ENCODE results near the gene SMIM1. TPM values are rescaled to one million over a fixed set of nuclear protein-coding genes. Genes with fewer than 3 reads are reported as not detected.

SMIM1 gene
- polyA plus RNA-seq, 1 donor (not counting 4 experiments of a cell fraction or from before 2014, with no cell fraction given): 0.79 TPM

DNA sequence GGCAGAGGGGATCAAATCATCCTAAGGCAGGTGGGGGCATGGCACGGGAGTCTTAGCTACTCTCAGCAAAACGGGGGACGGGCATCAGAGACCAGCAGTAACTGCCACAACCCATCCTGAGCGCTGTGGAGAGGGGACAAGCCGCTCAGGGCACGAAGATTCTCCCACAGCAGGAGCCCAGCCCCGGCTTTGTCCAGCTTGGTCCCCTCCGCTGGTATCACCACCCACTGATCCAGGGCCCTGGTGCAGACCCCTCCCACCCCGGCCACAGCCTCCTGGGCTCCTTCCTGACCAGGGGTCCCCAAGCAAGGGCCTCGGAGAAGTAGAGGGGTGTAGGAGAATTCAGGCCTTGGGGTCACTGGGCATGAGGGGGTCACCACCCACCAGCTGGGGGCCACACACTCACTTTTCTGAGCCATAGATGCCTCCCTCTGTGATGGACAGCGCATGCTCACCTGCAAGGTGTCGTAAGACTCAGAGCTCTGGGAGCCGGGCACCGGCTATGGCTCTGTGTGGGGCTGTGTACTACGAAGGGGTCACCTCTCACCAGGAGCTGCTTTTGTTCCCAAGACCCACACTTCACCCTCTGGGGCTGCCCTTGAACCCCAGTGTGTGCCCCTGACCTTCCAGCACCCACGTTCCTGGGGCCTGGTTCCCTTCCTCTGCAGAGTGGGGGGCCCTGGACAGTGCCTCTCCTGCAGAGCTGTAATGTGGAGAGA, 2.3 kb upstream of the SMIM1 start:
- TF ChIP-seq, protein P1, sequence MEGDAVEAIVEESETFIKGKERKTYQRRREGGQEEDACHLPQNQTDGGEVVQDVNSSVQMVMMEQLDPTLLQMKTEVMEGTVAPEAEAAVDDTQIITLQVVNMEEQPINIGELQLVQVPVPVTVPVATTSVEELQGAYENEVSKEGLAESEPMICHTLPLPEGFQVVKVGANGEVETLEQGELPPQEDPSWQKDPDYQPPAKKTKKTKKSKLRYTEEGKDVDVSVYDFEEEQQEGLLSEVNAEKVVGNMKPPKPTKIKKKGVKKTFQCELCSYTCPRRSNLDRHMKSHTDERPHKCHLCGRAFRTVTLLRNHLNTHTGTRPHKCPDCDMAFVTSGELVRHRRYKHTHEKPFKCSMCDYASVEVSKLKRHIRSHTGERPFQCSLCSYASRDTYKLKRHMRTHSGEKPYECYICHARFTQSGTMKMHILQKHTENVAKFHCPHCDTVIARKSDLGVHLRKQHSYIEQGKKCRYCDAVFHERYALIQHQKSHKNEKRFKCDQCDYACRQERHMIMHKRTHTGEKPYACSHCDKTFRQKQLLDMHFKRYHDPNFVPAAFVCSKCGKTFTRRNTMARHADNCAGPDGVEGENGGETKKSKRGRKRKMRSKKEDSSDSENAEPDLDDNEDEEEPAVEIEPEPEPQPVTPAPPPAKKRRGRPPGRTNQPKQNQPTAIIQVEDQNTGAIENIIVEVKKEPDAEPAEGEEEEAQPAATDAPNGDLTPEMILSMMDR (optimal IDR thresholded peaks at IDR 0.05 in 1 of 3, IDR thresholded peaks at IDR 0.05 in 1 of 3, conservative IDR thresholded peaks at IDR 0.05 in 1 of 3; ENCODE audit: extremely low read depth in 1 of 3, insufficient read depth in 2 of 3, low read length in 3 of 3): no peak
- TF ChIP-seq EZH2 (IDR thresholded peaks at IDR 0.05; ENCODE audit: low read length): no peak
- H4K20me1 ChIP-seq (ENCODE audit: control insufficient read depth, extremely low read depth, insufficient read depth, low read length): no peaks in the 10 kb centered on the region
- dilution Hi-C loops (cut with MboI; ENCODE audit: extremely low pct_ligation_motif_present, low sequenced_read_pairs): no loop called here
- no peaks in the 10 kb centered on the region for H3K79me2 ChIP-seq (ENCODE audit: control insufficient read depth, insufficient read depth, low read length)
- FAIRE-seq (no peak), DNase-seq (ENCODE audit: low read depth, low spot score) (no peak)
- no peak overlapping the region for H3K4me2 ChIP-seq (ENCODE audit: control insufficient read depth, extremely low read depth, insufficient read depth, low read depth, low read length)
- H3K9me3 ChIP-seq (ENCODE audit: control insufficient read depth, low read depth, low read length): no peaks in the 10 kb centered on the region
- no peak overlapping the region for H3K4me3 ChIP-seq (ENCODE audit: control insufficient read depth in 2 of 3, extremely low read depth in 1 of 3, insufficient read depth in 2 of 3, low read depth in 1 of 3, low read length in 3 of 3)
- H3K36me3 ChIP-seq (ENCODE audit: control insufficient read depth in 2 of 2, extremely low read depth in 1 of 2, insufficient read depth in 2 of 2, low read length in 2 of 2): no peaks in the 10 kb centered on the region
- H2AFZ ChIP-seq (ENCODE audit: control insufficient read depth, low read length): no peak overlapping the region
- H3K27ac ChIP-seq (ENCODE audit: control insufficient read depth, insufficient read depth, low read length): no peak overlapping the region
- H3K4me1 ChIP-seq (ENCODE audit: control insufficient read depth, extremely low read depth, insufficient read depth, low read length): peaks cover 5% of the 10 kb centered on the region
- H3K27me3 ChIP-seq (ENCODE audit: control insufficient read depth, extremely low read depth, insufficient read depth, low read length): no peaks in the 10 kb centered on the region
- no peaks in the 10 kb centered on the region for H3K9me1 ChIP-seq (ENCODE audit: control insufficient read depth, extremely low read depth, insufficient read depth, low read length)
- H3K9ac ChIP-seq (ENCODE audit: control insufficient read depth, extremely low read depth, insufficient read depth, low read length): no peak overlapping the region

DNA sequence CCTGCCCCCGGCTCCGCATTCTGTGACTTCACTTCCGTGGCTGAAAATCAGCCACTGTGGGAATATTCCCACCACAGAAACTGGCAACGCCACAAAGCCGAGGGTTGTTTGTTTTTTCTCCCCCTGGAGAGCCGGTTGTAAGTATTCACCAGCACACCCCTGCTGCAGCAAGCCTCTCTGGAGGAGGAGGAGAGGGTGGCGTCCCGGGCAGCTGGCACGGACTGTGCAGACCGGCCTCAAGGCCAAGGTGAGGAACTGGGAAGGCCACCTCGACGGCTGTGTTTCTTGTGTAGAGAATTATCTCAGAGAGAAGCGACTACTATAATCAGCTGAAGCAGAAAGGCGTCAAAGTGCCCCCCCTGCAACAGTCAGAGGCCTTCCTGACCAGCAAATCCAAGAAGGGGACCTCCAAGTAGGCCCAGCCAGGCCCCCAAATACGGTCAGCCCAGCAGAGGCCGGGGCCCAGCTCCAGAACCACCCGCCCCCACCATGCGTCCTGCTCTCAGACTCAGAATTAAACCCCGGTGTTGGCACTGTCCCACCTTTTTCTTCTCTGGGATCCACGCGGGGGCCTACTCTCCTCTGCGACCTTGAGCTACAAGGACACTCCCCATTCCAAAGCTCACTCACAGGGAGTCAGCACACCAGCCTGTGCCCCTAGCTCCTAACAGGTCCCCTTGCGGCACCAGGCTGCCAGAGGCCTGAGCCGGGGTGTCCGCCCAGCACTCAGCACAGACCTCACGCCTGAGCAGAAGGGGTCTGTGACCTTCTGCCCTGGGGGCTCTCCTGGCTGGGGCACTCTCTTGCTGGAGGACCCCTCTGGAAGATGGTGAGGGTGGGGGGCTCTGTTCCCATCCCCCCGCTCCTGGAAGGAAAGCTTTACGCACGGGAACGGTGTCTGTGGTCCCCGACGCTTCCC, 1.2 kb upstream of the SMIM1 start:
- TF ChIP-seq, protein P1 (optimal IDR thresholded peaks at IDR 0.05 in 1 of 3, IDR thresholded peaks at IDR 0.05 in 1 of 3, conservative IDR thresholded peaks at IDR 0.05 in 1 of 3; ENCODE audit: extremely low read depth in 1 of 3, insufficient read depth in 2 of 3, low read length in 3 of 3): no peak
- no peak for TF ChIP-seq EZH2 (IDR thresholded peaks at IDR 0.05; ENCODE audit: low read length)
- Histone ChIP-seq H3K4me2 (ENCODE audit: control insufficient read depth, extremely low read depth, insufficient read depth, low read depth, low read length) (peak overlapping the region; percentile 59), H3K27ac (ENCODE audit: control insufficient read depth, insufficient read depth, low read length) (no peak overlapping the region), H3K4me3 (ENCODE audit: control insufficient read depth in 2 of 3, extremely low read depth in 1 of 3, insufficient read depth in 2 of 3, low read depth in 1 of 3, low read length in 3 of 3) (peak overlapping the region in 1 of 3 experiments; percentile 52), H3K27me3 (ENCODE audit: control insufficient read depth, extremely low read depth, insufficient read depth, low read length) (no peaks in the 10 kb centered on the region), H3K9me3 (ENCODE audit: control insufficient read depth, low read depth, low read length) (no peaks in the 10 kb centered on the region), H3K36me3 (ENCODE audit: control insufficient read depth in 2 of 2, extremely low read depth in 1 of 2, insufficient read depth in 2 of 2, low read length in 2 of 2) (no peaks in the 10 kb centered on the region), H3K9me1 (ENCODE audit: control insufficient read depth, extremely low read depth, insufficient read depth, low read length) (no peaks in the 10 kb centered on the region), H4K20me1 (ENCODE audit: control insufficient read depth, extremely low read depth, insufficient read depth, low read length) (no peaks in the 10 kb centered on the region), H3K4me1 (ENCODE audit: control insufficient read depth, extremely low read depth, insufficient read depth, low read length) (peaks cover 5% of the 10 kb centered on the region), H3K9ac (ENCODE audit: control insufficient read depth, extremely low read depth, insufficient read depth, low read length) (no peak overlapping the region), H3K79me2 (ENCODE audit: control insufficient read depth, insufficient read depth, low read length) (no peaks in the 10 kb centered on the region), H2AFZ (ENCODE audit: control insufficient read depth, low read length) (no peak overlapping the region)
- dilution Hi-C loops (cut with MboI; ENCODE audit: extremely low pct_ligation_motif_present, low sequenced_read_pairs): no loop called here
- FAIRE-seq: no peak
- DNase-seq (ENCODE audit: low read depth, low spot score): no peak
